HuH-7.5 (cell line): ENCODE measurements around the gene HEXIM2.
A peak's percentile ranks its signal among the peaks of the same experiment; 100 is the strongest.

ENCODE experiments used
- DNase-seq: peaks from one replicate; pipeline ENCODE4 v3.0.0; 2011; ENCODE audit warnings: low spot score

Gene HEXIM2

DNA sequence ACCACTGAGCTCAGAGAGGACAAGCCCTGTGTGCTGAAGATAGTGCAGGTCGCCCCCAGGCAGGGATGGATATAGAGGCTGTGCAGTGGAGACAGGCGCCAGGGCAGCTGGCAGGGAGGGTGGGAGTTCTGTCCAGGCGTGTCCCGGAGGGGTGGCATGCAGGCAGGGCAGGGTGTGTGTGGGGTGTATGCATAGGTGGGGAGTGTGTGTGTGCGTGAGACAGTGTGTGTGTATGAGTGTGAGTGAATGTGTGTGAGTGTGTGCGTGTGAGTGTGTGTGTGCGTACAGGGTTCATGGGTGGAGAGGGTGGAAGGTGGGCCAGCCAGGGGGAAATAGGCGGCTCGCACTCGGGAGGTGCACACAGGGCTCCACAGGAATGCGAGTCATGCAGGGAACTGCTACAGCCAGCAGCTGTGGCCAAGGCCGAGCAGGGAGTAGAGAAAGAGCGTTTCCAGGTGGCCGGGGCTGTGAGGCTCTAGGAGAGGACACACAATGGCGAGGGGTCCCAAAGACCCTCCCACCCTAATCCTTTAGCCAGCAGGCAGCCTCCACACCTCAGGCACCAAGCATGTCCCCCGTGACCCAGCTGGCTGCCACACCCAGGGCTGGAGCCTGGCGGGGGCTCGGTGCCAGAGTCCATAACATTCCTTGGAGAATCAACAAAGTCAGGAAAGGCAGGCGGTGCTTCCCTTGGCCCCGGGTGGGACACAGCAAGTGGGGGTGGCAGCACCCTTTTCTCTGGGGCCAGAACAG lies 34.0 kb upstream of the HEXIM2 start:
- DNase-seq, result peak; percentile 61

DNA sequence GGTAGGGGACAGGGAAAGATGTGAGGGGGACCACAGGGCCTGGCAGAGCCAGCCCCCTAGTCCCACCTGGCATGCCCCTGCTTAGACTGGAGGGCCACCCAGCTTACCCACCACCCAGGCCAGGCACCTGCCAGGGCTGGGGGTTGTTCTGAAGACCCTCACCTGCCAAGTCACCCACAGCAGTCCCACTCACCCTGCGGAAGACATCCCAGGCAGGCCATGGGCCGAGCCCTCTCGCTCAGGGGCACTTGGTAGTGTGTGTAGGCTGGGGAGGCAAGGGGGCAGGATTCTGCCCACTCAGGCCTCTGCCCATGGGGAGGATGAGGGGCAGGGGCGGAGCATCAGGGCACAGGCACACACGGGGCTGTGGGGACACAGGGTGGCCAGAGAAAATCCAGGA lies 33.3 kb upstream of the HEXIM2 start:
- DNase-seq, result no peak

DNA sequence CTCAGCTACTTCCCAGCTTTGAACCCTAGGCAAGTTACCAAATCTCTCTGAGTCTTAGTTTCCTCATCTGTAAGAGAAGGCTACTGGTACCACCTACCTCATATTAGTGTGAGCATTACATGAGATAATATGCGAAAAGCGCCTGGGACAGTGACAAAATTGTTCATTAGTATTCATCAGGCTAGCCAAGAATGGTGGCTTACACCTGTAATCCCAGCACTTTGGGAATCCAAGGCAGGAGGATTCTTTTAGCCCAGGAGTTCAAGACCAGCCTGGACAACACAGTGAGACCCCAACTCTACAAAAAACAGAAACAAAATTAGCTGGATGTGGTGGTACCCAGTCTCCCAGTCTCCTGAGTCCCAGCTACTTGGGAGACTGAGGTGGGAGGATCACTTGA lies 32.7 kb upstream of the HEXIM2 start:
- no peak for DNase-seq

DNA sequence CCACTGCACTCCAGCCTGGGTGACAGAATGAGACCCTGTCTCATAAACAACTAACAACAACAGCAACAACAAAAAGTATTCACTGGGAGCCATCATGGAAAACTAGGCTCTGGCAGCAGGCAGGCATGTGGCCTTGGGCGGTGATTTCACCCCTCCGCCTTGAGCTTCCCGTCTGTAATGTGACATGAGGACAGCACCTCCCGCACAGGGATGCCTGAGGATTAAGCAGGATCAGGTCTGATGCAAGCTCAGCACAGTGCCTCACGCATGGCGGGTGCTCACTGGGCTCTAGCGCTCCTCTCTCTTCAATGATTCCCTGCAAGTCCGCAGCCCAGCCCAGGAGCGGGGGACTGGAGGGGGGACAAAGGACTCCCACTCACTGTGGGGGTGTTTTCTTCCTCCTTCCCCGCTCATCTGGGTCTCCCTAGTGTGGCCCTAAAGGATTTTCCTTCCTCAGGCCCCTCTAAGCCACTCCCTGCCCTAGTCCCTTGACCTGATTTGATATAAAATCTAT lies 32.2 kb upstream of the HEXIM2 start:
- no peak for DNase-seq

DNA sequence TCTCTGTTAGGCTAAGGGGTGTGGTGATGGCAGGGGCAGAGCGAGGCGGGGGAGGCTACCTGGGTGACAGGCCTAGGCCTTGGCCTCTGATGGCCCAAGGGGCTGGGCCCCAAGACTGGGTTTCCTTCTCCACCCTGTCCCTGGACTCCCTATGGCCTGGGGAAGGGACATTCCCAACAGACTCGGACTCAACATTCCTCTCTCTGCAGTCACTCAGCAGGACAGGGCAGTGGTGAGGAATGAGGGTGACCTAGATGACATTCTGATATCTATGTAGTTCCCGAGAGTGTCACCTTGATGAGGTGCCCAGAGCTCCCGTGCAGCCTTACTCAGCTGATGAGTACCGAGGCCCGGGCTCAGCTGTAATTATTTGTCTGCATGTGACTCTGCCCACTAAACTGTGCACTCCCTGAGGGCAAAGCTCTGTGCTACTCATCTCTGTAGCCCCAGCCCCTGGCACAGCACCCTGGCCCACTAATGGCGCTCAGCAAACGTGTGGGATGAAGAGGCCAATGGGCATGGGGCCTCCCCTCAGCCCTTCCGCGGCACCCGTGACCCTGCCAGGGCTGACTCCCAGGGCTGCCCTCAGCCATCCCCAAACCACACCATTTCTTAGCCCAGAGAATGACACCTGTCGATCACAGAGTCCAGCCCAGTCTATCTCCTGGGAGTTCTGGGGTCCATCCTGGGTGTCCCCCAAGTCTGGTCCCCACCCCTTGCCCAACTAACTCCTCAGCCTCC lies 31.6 kb upstream of the HEXIM2 start:
- DNase-seq, result no peak

DNA sequence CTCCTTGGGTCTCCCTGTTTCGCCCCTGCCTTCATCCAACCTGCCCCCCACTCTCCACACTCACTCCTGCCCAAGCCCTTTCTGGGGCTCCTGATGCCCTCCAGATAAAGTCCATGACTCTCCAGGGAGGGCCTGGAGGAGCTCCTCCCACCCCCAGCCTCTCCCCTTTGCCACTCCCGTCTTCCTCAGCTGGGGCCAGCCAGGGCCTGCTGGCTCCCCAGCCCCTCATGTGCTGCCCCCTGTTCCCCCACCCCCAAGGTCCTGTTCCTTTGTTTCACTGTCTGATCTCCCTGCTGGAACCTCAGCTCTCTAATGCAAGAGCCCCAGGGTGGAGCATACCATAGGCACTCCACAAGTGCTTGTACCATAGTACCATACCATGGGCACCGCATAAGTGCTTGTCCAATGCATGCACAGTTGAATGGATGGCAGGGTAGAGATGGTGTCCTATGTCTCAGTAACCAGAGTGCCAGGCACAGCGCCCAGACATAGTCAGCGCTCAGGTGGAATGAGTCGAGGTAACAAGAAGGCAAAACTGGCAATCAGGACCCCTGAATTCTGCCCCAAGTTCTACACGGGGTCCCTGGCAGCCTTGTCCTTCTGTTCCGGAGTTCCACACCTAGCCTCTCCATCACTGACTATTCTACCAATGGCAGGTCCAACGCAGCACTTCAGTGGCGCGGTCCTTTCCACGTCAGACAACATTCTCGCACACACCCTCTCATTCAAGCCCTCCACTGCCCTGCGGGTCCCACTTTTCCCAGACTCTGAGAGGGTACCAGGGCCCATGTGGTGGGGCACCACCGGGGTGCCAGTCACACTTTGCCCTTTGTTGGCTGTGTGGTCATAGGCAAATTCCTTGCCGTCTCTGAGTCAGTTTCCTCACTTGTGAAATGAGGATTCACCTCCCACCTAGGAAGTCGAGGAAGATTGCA lies 30.7 kb upstream of the HEXIM2 start:
- DNase-seq, result no peak

DNA sequence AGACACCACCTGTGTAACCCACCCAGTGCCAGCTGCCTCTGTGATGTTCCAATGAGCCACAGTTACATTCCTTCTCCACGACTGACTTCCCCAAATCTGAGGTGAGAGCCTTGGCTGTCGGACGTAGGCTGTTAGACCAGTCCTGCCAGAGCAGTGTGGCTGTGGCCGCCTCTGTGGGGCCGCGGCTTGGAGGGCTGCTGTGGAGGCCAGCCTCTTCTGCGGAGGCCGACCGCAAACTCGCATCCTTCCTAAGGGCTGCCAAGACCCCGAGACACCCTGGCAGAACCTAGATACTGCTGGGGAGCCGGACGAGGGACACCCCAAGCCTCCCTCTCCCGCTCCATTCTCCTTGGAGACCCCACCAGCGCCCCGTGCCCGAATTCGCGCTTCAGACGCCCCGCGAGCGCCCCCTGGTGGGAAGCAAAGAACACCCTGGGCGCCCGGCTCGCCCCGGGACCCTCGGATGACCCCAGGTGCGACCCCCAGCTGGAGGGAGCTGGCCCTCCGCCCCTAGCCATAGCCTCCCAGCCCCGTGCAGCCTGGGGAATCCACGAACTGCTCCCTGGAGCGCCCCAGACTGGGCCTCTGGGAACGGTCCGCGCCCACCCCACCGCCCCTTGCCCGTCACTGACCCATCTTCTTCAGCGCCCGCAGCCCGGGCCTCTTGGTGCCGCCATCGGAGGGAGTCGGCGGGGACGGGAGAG lies 29.9 kb upstream of the HEXIM2 start:
- DNase-seq, result peak; percentile 55

DNA sequence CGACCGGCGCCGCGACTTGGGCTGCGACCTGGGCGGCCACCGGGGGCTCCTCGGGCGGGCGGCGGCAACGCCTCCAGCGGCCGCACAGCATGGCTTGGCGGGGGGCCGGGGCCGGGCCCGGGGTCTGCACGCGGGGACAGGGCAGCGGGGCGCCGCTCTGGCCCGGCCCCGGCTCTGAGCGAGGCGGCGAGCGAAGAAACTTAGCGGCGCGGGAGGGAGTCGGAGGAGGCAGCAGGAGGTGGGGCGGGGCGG lies 29.4 kb upstream of the HEXIM2 start, which contains the start of gene PLCD3:
TSS of gene PLCD3 (minus strand) at position 196 of the 252 bp plus-strand sequence. CDS start at position 91, 105 bp downstream.
- no peak for DNase-seq

DNA sequence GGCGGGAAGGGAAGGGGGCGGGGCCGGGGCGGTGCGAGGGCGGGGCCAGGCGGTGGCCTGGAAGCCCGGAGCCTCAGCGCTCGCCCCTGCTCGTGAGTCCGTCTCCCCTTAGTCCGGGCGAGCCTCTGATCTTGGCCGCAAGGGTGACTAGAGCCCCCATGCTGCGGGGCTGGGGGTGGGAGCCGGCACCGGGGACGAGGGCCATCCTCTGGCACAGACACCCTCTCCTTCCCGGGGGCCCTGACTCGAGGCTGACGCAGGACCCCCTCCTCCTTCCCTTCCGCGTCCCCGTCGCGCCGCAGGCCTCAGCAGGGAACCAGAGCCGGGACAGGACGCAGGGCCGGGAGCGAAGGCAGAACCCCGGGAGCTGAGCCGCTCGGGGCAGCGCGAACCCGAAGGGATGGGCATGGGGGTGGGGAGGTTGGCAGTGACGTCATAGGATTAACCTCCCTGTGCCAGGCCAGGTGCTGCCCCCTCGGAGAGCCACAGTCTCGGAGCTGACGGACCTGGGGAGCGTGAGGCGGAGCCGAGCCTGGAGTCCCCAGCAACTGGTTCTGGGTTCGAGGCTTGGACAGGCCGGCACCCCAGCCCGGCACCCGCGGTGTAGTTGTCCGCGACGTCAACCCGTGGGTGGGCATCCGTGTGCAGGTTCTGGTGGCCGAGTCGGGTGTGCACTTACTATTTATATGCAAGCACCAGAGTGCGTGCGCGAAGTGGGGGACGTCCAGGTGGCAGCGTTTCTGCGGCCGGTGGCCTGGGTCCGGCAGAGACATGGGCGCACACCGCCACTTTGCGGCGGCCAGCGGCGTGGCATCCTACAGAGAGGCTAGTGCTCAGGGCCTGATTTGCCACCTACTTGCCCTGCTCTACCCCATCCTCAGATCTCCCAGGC lies 28.9 kb upstream of the HEXIM2 start:
- DNase-seq, result peak; percentile 93

DNA sequence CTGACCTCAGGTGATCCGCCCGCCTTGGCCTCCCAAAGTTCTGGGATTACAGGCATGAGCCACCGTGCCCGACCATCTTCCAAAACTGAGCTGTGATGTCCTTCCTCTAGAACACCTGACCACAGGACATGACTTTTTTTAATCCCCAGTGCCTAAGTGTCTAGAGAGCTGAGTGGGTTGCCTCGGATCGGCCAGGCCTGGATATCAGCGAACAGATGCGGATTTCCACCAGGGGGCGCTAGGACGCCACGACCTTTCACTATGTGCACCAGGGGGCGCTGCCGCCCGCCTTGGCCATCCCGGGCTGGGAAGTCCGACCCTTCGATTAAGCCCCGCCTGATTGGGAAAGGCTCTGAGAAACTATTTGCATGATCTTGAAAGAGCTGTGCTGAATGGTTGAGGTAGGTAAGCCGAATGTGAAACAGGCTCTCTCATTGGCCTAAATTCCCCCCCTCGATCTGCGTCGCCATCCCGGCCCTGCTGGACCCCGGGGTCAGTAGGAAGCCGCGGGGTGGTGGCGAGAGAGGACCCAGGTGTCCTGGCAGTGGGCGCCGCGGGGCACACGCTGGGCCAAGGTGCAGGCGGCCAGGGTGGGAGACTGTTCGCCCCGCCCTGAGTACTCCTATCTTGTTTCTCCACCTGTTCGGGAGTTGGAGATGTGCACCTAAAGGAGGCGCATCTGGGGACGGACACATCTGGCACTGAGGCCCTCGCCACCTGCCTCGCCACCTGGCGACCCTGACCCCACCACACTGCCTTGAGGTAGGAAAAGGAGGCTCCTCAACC lies 26.3 kb upstream of the HEXIM2 start, which contains the start of gene ACBD4:
TSS of gene ACBD4 (plus strand) at position 496 of the 786 bp plus-strand sequence. CDS start 458 bp downstream, outside the sequence.
- peak; percentile 99 for DNase-seq

DNA sequence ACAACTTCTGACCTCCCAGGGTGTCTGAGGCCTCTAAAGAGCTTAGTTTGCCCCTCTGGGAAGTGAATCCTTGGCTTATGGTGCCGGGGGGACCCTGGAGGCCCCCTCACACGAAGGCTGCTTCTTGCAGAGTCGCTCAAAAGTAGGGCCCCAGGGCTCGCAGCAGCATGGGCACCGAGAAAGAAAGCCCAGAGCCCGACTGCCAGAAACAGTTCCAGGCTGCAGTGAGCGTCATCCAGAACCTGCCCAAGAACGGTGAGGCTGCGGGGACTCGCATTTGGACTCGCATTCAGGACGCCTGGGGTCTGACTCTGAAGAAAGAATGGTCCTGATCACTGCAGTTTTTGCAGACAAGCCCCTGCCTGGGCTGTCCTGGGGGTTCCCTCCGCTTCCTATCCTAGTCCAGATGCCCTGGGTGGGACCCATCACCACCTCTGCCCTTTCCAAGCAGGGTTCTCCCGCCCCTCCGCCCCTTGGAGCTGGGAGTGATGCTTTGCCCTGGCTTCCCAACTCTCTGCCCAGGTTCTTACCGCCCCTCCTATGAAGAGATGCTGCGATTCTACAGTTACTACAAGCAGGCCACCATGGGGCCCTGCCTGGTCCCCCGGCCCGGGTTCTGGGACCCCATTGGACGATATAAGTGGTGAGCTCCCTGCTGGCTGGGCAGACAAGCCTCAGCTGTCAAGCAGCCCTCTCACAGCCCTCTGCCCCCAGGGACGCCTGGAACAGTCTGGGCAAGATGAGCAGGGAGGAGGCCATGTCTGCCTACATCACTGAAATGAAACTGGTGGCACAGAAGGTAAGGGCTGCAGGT lies 25.5 kb upstream of the HEXIM2 start:
- no peak for DNase-seq

DNA sequence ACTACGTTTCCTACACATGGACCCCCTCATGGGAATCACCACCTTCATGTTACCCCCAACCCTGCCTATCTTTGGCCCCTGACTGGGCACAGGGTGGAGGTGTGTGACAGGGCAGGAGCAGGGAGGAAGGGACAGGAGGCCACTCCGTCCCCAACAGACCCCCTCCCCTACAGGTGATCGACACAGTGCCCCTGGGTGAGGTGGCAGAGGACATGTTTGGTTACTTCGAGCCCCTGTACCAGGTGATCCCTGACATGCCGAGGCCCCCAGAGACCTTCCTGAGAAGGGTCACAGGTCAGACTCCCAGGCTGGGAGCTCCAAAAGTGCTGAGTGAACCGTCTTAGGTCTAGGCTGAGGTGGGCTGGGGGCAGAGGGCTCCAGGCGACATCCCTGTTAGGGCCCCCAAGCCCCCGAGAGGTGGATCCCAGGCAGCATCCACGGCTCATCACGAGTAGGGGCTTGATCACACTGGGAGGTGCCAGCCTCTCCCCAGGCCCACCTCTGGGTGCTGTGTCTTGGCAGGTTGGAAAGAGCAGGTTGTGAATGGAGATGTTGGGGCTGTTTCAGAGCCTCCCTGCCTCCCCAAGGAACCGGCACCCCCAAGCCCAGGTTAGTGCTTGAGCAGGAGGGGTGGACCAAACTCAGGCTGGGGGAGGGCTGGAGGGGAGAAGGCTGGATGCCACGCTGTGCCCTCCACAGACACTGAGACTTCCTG lies 24.7 kb upstream of the HEXIM2 start:
- DNase-seq, result no peak

DNA sequence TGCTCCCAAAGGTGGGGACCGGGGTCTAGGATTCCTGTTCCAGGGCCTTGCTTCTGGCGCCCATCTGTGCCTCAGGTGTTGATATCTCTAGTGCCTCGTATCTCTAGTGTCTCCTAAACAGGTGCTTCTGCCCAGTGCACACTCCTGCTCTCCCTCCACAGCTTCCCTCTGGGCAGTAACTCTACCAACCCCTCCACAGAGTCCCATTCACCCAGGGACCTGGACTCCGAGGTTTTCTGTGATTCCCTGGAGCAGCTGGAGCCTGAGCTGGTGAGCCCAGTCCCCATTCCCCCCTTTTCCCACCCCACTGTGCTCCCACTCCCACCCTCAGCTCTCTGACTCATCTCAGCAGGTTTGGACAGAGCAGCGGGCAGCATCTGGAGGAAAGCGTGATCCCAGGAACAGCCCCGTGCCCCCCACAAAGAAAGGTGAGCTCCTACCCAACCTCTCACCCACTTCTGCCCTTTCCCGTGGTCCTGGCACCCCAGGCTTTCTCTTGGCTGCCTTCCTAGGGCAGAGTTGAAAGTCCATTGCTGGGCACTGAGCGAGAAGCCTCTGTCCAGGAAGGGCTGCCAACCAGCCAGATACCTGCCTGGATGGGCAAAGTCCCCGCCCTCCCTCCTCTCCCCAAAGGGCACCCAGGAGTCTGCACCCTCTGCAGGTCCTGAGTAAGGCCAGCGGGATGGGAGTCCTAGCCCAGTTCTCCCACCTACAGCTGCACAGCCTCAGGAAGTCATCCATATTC lies 23.9 kb upstream of the HEXIM2 start:
- DNase-seq, result no peak

DNA sequence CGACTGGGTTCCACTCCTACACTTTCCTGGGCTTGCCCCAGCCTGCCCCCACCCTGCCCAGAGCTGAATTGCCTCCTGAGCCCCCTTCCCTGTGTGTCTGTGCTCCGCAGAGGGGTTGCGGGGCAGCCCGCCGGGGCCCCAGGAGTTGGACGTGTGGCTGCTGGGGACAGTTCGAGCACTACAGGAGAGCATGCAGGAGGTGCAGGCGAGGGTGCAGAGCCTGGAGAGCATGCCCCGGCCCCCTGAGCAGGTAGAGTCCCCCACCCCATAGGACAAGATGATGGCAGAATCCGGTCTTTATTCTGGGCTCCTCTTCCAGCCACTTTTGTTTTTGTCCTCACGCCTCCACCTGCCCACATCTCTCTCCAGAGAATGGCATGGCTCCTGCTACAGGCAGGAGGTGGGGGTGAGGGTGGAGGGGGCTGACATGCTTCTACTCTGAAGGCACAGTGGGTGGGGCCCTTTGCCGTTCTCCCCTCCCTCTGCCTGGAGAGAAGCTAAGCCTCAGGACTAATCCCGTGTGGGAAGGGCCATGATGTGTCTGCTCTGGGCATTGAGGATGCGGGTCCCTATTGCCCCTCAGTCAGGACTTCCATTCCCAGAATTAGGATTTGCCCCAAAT lies 22.7 kb upstream of the HEXIM2 start:
- no peak for DNase-seq

DNA sequence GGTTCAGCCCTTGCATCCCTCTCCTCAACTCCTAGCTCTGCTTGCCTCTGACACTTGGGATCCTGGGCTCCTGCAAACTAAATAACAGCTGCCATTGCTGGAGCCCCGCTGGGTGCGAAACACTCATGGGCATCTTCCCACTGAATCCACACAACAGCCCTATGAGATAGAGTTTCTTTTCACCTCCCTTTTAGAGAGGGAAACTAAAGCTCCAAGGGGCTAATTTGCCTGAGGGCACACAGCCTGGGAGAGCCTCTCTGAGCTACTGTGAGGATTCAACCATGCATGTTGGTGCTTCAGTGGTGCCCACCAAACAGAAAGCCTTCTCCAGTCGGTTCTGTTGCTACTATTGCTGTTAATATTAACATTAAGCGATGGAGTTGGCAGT lies 22.1 kb upstream of the HEXIM2 start:
- no peak for DNase-seq

DNA sequence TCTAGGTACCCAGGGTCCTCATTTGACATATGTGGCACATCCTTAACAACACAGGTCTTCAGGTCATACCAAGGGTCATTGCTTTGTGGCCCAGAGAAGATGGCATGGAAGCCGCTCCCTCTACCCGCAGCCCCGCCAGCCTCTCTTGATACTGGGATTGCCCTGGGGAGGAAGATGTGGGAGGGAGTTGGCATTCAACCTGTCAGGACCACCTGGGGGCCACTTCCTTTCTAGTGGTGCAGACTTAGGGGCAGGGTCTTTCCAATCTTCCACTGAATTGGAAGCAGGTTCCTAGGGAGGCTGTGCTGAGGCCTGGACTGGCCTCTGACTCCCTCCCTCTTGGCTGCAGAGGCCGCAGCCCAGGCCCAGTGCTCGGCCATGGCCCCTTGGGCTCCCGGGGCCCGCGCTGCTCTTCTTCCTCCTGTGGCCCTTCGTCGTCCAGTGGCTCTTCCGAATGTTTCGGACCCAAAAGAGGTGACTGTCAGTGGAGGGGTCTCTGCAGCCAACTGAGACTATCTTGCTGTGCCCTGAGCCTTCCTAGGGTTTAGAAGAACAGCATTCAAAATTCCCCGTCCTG lies 18.5 kb upstream of the HEXIM2 start:
- no peak for DNase-seq

DNA sequence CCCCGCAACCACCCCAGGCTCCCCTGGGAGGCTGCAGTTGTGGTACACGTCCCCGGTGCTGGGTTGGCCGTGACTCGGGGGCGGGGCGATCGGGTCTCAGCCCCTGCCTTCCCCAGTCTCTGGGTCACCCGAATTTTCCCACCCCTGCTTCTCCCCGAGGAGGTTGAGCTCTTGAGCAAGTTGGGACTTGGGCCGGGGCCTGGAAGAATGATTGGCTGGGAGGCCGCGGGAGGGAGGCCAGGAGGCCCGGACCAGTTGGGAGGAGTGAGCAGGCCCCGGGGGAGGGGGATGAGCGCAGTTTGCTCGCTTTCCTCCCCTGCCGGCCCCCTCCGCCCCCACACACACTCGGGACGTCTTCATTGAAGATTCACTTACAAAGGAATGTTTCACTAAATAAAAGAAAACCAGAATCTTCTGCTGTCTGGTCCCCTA lies 17.9 kb upstream of the HEXIM2 start:
- DNase-seq, result no peak
